Mononuclear cell (primary cell): ENCODE measurements around the gene WNT3A. TPM values are rescaled to one million over a fixed set of nuclear protein-coding genes. Genes with fewer than 3 reads are reported as not detected.

Experiments
- H3K27me3 ChIP-seq: 2 replicates; pipeline ENCODE4 v1.6.0; 2011; ENCODE audit warnings: low read length, control low read depth; ENCODE audit not compliant: insufficient read depth
- H3K4me1 ChIP-seq: 2 replicates; pipeline ENCODE4 v1.5.1; 2011; ENCODE audit warnings: mild to moderate bottlenecking, low read length, control low read depth; ENCODE audit not compliant: insufficient read depth
- H3K4me3 ChIP-seq: 2 replicates; pipeline ENCODE4 v1.5.1; 2011; ENCODE audit warnings: mild to moderate bottlenecking, low read length, moderate library complexity
- H3K9me3 ChIP-seq: 2 replicates; pipeline ENCODE4 v1.5.1; 2011; ENCODE audit warnings: low read depth, mild to moderate bottlenecking, control low read depth, low read length
- total RNA-seq: library from RNA; depleted of rRNA; stranded (reverse); fragments of >200 nt; gene quantifications from one replicate; pipeline ENCODE4 v1.2.3, GENCODE V29; 2012

WNT3A gene
- total RNA-seq, 1 donor = not detected

- H3K9me3 ChIP-seq = no peaks in the 10 kb centered on the region
- no peak overlapping the region for H3K4me3 ChIP-seq
- H3K4me1 ChIP-seq = peaks cover 48% of the 10 kb centered on the region
- no peaks in the 10 kb centered on the region for H3K27me3 ChIP-seq
Observed at GRCh38 chr1:228104526-228105269, 97.9 kb downstream of the WNT3A start.

- Histone ChIP-seq H3K9me3 (no peaks in the 10 kb centered on the region), H3K4me1 (peaks cover 53% of the 10 kb centered on the region), H3K27me3 (no peaks in the 10 kb centered on the region), H3K4me3 (no peak overlapping the region)
Observed at GRCh38 chr1:228105270-228105995, 98.6 kb downstream of the WNT3A start.

- Histone ChIP-seq H3K4me1 (peaks cover 47% of the 10 kb centered on the region), H3K4me3 (no peak overlapping the region), H3K9me3 (no peaks in the 10 kb centered on the region), H3K27me3 (no peaks in the 10 kb centered on the region)
Observed at GRCh38 chr1:228105996-228106799, 99.4 kb downstream of the WNT3A start.

- H3K27me3 ChIP-seq = no peaks in the 10 kb centered on the region
- no peak overlapping the region for H3K4me3 ChIP-seq
- H3K9me3 ChIP-seq = no peaks in the 10 kb centered on the region
- peaks cover 41% of the 10 kb centered on the region for H3K4me1 ChIP-seq
Observed at GRCh38 chr1:228106800-228107054, 99.9 kb downstream of the WNT3A start.

- no peak overlapping the region for H3K4me3 ChIP-seq
- no peaks in the 10 kb centered on the region for H3K27me3 ChIP-seq
- H3K4me1 ChIP-seq = peaks cover 37% of the 10 kb centered on the region
- H3K9me3 ChIP-seq = no peaks in the 10 kb centered on the region
Observed at GRCh38 chr1:228107636-228108035, 100.8 kb downstream of the WNT3A start.

GRCh38 chr1:228108055-228108690, 101.4 kb downstream of the WNT3A start:
- no peaks in the 10 kb centered on the region for H3K27me3 ChIP-seq
- H3K4me3 ChIP-seq = peak overlapping the region; percentile 63
- H3K9me3 ChIP-seq = no peaks in the 10 kb centered on the region
- peaks cover 37% of the 10 kb centered on the region for H3K4me1 ChIP-seq

GRCh38 chr1:228108742-228109072, 101.9 kb downstream of the WNT3A start:
- peak overlapping the region; percentile 63 for H3K4me3 ChIP-seq
- H3K9me3 ChIP-seq = no peaks in the 10 kb centered on the region
- peaks cover 33% of the 10 kb centered on the region for H3K4me1 ChIP-seq
- H3K27me3 ChIP-seq = no peaks in the 10 kb centered on the region

GRCh38 chr1:228109073-228109961, 102.5 kb downstream of the WNT3A start, which contains the start of gene MRPL55:
MRPL55 (minus strand) TSS chr1:228109299; CDS start chr1:228108260, 1,039 bp downstream.
- no peaks in the 10 kb centered on the region for H3K9me3 ChIP-seq
- peak within 1 kb of the TSS; percentile 63 for H3K4me3 ChIP-seq
- peaks cover 27% of the 10 kb centered on the region for H3K4me1 ChIP-seq
- no peaks in the 10 kb centered on the region for H3K27me3 ChIP-seq

- Histone ChIP-seq H3K27me3 (no peaks in the 10 kb centered on the region), H3K4me1 (peaks cover 23% of the 10 kb centered on the region), H3K4me3 (peak overlapping the region; percentile 63), H3K9me3 (no peaks in the 10 kb centered on the region)
Observed at GRCh38 chr1:228109962-228110488, 103.2 kb downstream of the WNT3A start.

- no peaks in the 10 kb centered on the region for H3K27me3 ChIP-seq
- H3K9me3 ChIP-seq = no peaks in the 10 kb centered on the region
- peaks cover 23% of the 10 kb centered on the region for H3K4me1 ChIP-seq
- no peak overlapping the region for H3K4me3 ChIP-seq
Observed at GRCh38 chr1:228110556-228110955, 103.8 kb downstream of the WNT3A start.

Other genes starting within 250 kb of the WNT3A start
- gene PRSS38, start 191.3 kb upstream of the WNT3A start, total RNA-seq = not detected
- gene WNT9A, start 59.1 kb upstream of the WNT3A start, total RNA-seq = under 0.01 TPM
- 218 TPM for gene ARF1, start 75.7 kb downstream of the WNT3A start, total RNA-seq
- 6.1 TPM for gene C1orf35, start 96.3 kb downstream of the WNT3A start, total RNA-seq
- gene MRPL55, start 102.3 kb downstream of the WNT3A start, total RNA-seq = 44.4 TPM
- gene GUK1, start 133.3 kb downstream of the WNT3A start, total RNA-seq = 190 TPM
- gene GJC2, start 142.9 kb downstream of the WNT3A start, total RNA-seq = 0.84 TPM
- 4.7 TPM for gene IBA57, start 158.8 kb downstream of the WNT3A start, total RNA-seq
- gene OBSCN, start 201.0 kb downstream of the WNT3A start, total RNA-seq = 26.3 TPM